B cell (primary cell): ENCODE data around the gene KRT84. TPM values are rescaled to one million over a fixed set of nuclear protein-coding genes. Genes with fewer than 3 reads are reported as not detected.

ENCODE experiments used
- ATAC-seq: fragments of 200-7000 bp; cut with Tn5 transposase; one replicate; pipeline ENCODE4 v1.10.0; 2021; ENCODE audit warnings: low read depth, mild to moderate bottlenecking, moderate number of reproducible peaks, moderate library complexity
- CTCF ChIA-PET: fragments of 350-600 bp; sonication (Branson Sonifier 250); formaldehyde crosslinking; loops from one replicate; lab custom pipeline; 2021; ENCODE audit warnings: antibody characterized with exemption, inconsistent platforms; lab: Charles Lee
- POLR2A ChIA-PET: fragments of 350-600 bp; sonication (Branson Sonifier 250); formaldehyde crosslinking; loops from one replicate; lab custom pipeline; 2021; ENCODE audit warnings: antibody characterized with exemption; lab: Charles Lee
- DNase-seq: peaks from one replicate; pipeline ENCODE4 v3.0.0; 2013
- H2AFZ ChIP-seq: 2 replicates; pipeline ENCODE4 v1.6.1; 2012; ENCODE audit warnings: mild to moderate bottlenecking, low read depth, low read length; ENCODE audit not compliant: insufficient read depth, poor library complexity, severe bottlenecking
- H3K27ac ChIP-seq, 2 donors: 1 replicate in 1 of 2; 2 replicates in 1 of 2; pipeline ENCODE4 v1.5.1; 2012 to 2013; ENCODE audit warnings: low read length in 2 of 2, mild to moderate bottlenecking in 2 of 2, moderate library complexity in 1 of 2
- H3K27me3 ChIP-seq, 4 experiments: fragments of 200-600 bp in 1 of 4; sonication (generic) in 1 of 4; replicated peaks in 1 of 4; 1 replicate in 2 of 4; 2 replicates in 2 of 4; pipeline versions ENCODE4 v1.6.1 to v1.7.0; 2013 to 2016; ENCODE audit warnings: low read length in 3 of 4, mild to moderate bottlenecking in 2 of 4, mixed read lengths in 1 of 4, moderate library complexity in 1 of 4; ENCODE audit not compliant: insufficient read depth in 4 of 4, control insufficient read depth in 3 of 4; ENCODE audit errors: control extremely low read depth in 1 of 4
- H3K36me3 ChIP-seq, 2 experiments: replicated peaks in 1 of 2; 1 replicate in 1 of 2; 2 replicates in 1 of 2; pipeline versions ENCODE4 v1.6.1 to v1.7.1; 2013; ENCODE audit warnings: low read length in 1 of 2; ENCODE audit not compliant: insufficient read depth in 2 of 2, control insufficient read depth in 1 of 2; ENCODE audit errors: control extremely low read depth in 1 of 2, extremely low read depth in 1 of 2
- H3K4me1 ChIP-seq, 2 donors: fragments of 200-600 bp in 1 of 2; sonication (generic) in 1 of 2; 1 replicate in 1 of 2; 2 replicates in 1 of 2; pipeline versions ENCODE4 v1.5.1 to v1.6.1; 2013 to 2017; ENCODE audit warnings: low read length in 2 of 2; ENCODE audit not compliant: control insufficient read depth in 2 of 2, insufficient read depth in 2 of 2
- H3K4me2 ChIP-seq: replicated peaks from 2 replicates; pipeline ENCODE3; 2012; ENCODE audit warnings: mild to moderate bottlenecking, low read depth, low read length; ENCODE audit not compliant: poor library complexity, severe bottlenecking
- H3K4me3 ChIP-seq, 5 experiments: fragments of 200-600 bp in 1 of 5; sonication (generic) in 1 of 5; 1 replicate in 3 of 5; 2 replicates in 2 of 5; pipeline versions ENCODE4 v1.5.1 to v1.7.0; 2011 to 2016; ENCODE audit warnings: low read length in 4 of 5, mild to moderate bottlenecking in 4 of 5, low read depth in 2 of 5, control low read depth in 1 of 5, moderate library complexity in 1 of 5; ENCODE audit not compliant: insufficient read depth in 1 of 5; ENCODE audit errors: control extremely low read depth in 1 of 5, extremely low read depth in 1 of 5
- H3K79me2 ChIP-seq: fragments of 200-600 bp; sonication (generic); one replicate; pipeline ENCODE4 v1.6.0; 2016; ENCODE audit warnings: low read length; ENCODE audit not compliant: control insufficient read depth, insufficient read depth
- H3K9ac ChIP-seq: fragments of 200-600 bp; sonication (generic); 2 replicates; pipeline ENCODE4 v1.6.1; 2017; ENCODE audit warnings: mild to moderate bottlenecking, low read length, moderate library complexity
- H3K9me3 ChIP-seq, 3 donors: one replicate each; pipeline versions ENCODE4 v1.6.1 to v1.7.1; 2013; ENCODE audit warnings: low read length in 2 of 3; ENCODE audit not compliant: control insufficient read depth in 2 of 3, insufficient read depth in 1 of 3; ENCODE audit errors: control extremely low read depth in 1 of 3
- H4K20me1 ChIP-seq: 2 replicates; pipeline ENCODE4 v1.6.0; 2012; ENCODE audit warnings: mild to moderate bottlenecking, low read length; ENCODE audit not compliant: insufficient read depth, control insufficient read depth, poor library complexity, severe bottlenecking
- H3K27ac Mint-ChIP-seq: one replicate; pipeline ENCODE4 v1.8.0; 2021; ENCODE audit warnings: mixed read lengths
- H3K27me3 Mint-ChIP-seq: one replicate; pipeline ENCODE4 v1.8.0; 2021; ENCODE audit warnings: mixed read lengths
- H3K4me1 Mint-ChIP-seq: one replicate; pipeline ENCODE4 v1.8.0; 2021; ENCODE audit warnings: mixed read lengths
- H3K4me3 Mint-ChIP-seq: one replicate; pipeline ENCODE4 v1.8.0; 2021; ENCODE audit warnings: mixed read lengths
- H3K9me3 Mint-ChIP-seq: one replicate; pipeline ENCODE4 v1.8.0; 2022; ENCODE audit warnings: mixed read lengths; ENCODE audit not compliant: insufficient read depth
- CTCF ChIP-seq: fragments of 200-600 bp; IDR thresholded peaks from one replicate; pipeline ENCODE4 v1.8.0; 2022; ENCODE audit warnings: antibody characterized with exemption, mild to moderate bottlenecking
- EZH2 ChIP-seq: IDR thresholded peaks from 2 replicates; pipeline ENCODE4 v1.6.1; 2012; ENCODE audit warnings: borderline replicate concordance, low read depth, mild to moderate bottlenecking, moderate library complexity, low read length; ENCODE audit not compliant: insufficient read depth, poor library complexity, severe bottlenecking
- WGBS: methylation state at CpG from one replicate; pipeline ENCODE4 v1.1.5; 2013; ENCODE audit warnings: missing lambda C conversion rate; ENCODE audit not compliant: insufficient coverage; 5-methylcytosine and 5-hydroxymethylcytosine counted together
- intact Hi-C: fragments of 100-400 bp; cut with micrococcal nuclease; formaldehyde crosslinking; loops from one replicate; pipeline ENCODE4 v1.10.0; 2022
- polyA plus RNA-seq: library from polyadenylated mRNA; depleted of rRNA; stranded (reverse); fragments of >200 nt; gene quantifications from 2 replicates; pipeline ENCODE4 v1.2.3, GENCODE V29; 2012
- total RNA-seq, 2 donors: library from RNA; stranded (reverse); fragments of 120-200 nt in 1 of 2; gene quantifications; 1 replicate in 1 of 2; 2 replicates in 1 of 2; pipeline versions ENCODE4 v1.2.3 to v1.2.4, GENCODE V29; 2013 to 2022

KRT84 gene
- total and polyA plus RNA-seq, 2 donors (not counting 1 experiment from before 2014, with no cell fraction given): not detected

- Histone ChIP-seq H3K27ac (no peak overlapping the region), H3K4me2 (no peak overlapping the region), H4K20me1 (no peaks in the 10 kb centered on the region), H3K9me3 (no peaks in the 10 kb centered on the region), H3K9ac (no peak overlapping the region), H3K4me3 (no peak overlapping the region), H3K36me3 (no peaks in the 10 kb centered on the region), H3K27me3 (peaks cover 0 to 3% (median 0%) of the 10 kb centered on the region in 4 experiments), H2AFZ (no peak overlapping the region), H3K4me1 (no peaks in the 10 kb centered on the region), H3K79me2 (no peaks in the 10 kb centered on the region)
- no peaks in the 10 kb centered on the region for H3K9me3 Mint-ChIP-seq
- CTCF ChIA-PET: no interaction called here
- no peak for TF ChIP-seq CTCF
- no peak for TF ChIP-seq EZH2
- WGBS: 76% methylated on average over 17 of the region's 20 CpGs
- peaks cover 7% of the 10 kb centered on the region for H3K27me3 Mint-ChIP-seq
- H3K4me1 Mint-ChIP-seq: no peaks in the 10 kb centered on the region
- H3K27ac Mint-ChIP-seq: no peak overlapping the region
- DNase-seq (no peak), ATAC-seq (no peak)
- POLR2A ChIA-PET: no interaction called here
- intact Hi-C loops: no loop called here
- H3K4me3 Mint-ChIP-seq: no peak overlapping the region
These were observed 10.4 kb upstream of the KRT84 start for GRCh38 chr12:52395761-52396434.

GRCh38 chr12:52394836-52395405 is 9.5 kb upstream of the KRT84 start:
- DNase-seq: no peak
- no peak overlapping the region for H3K27ac Mint-ChIP-seq
- ATAC-seq: no peak
- intact Hi-C loops: no loop called here
- TF ChIP-seq EZH2 (no peak), CTCF (no peak)
- no peak overlapping the region for H3K4me3 Mint-ChIP-seq
- Histone ChIP-seq H4K20me1 (no peaks in the 10 kb centered on the region), H3K27me3 (peaks cover 0 to 3% (median 0%) of the 10 kb centered on the region in 4 experiments), H3K36me3 (no peaks in the 10 kb centered on the region), H2AFZ (no peak overlapping the region), H3K9me3 (no peaks in the 10 kb centered on the region), H3K27ac (no peak overlapping the region), H3K79me2 (no peaks in the 10 kb centered on the region), H3K9ac (no peak overlapping the region), H3K4me2 (no peak overlapping the region), H3K4me1 (no peaks in the 10 kb centered on the region), H3K4me3 (no peak overlapping the region)
- 87% methylated on average over 13 of the region's 13 CpGs for WGBS
- no peaks in the 10 kb centered on the region for H3K9me3 Mint-ChIP-seq
- POLR2A ChIA-PET: no interaction called here
- H3K4me1 Mint-ChIP-seq: no peaks in the 10 kb centered on the region
- CTCF ChIA-PET: no interaction called here
- H3K27me3 Mint-ChIP-seq: peaks cover 7% of the 10 kb centered on the region
